Spleen (tissue), 11 donors: ENCODE data around the gene PTX4. TPM values are rescaled to one million over a fixed set of nuclear protein-coding genes. Genes with fewer than 3 reads are reported as not detected.

Experiments used
- DNase-seq: peaks from one replicate; pipeline ENCODE4 v3.0.0-alpha.2; 2020
- H3K27ac ChIP-seq, 8 donors: fragments of 200-600 bp; sonication (generic) in 7 of 8; 1 replicate in 4 of 8; 2 replicates in 4 of 8; pipeline versions ENCODE4 v1.5.0 to v1.8.0; 2016 to 2021; ENCODE audit warnings: inconsistent platforms in 4 of 8, mild to moderate bottlenecking in 4 of 8, moderate library complexity in 1 of 8
- H3K27me3 ChIP-seq, 7 donors: fragments of 200-600 bp; sonication (generic) in 6 of 7; replicated peaks in 1 of 7; 1 replicate in 4 of 7; 2 replicates in 3 of 7; pipeline versions ENCODE4 v1.5.0 to v1.8.0; 2016 to 2021; ENCODE audit warnings: inconsistent platforms in 3 of 7, mild to moderate bottlenecking in 1 of 7
- H3K36me3 ChIP-seq, 6 donors: fragments of 200-600 bp; sonication (generic) in 5 of 6; 1 replicate in 4 of 6; 2 replicates in 2 of 6; pipeline versions ENCODE4 v1.5.0 to v1.8.0; 2016 to 2021; ENCODE audit warnings: inconsistent platforms in 2 of 6
- H3K4me1 ChIP-seq, 6 donors: fragments of 200-600 bp; sonication (generic) in 5 of 6; 1 replicate in 3 of 6; 2 replicates in 3 of 6; pipeline versions ENCODE4 v1.5.0 to v1.8.0; 2016 to 2021; ENCODE audit warnings: inconsistent platforms in 3 of 6
- H3K4me3 ChIP-seq, 8 donors: fragments of 200-600 bp; sonication (generic) in 7 of 8; 1 replicate in 4 of 8; 2 replicates in 4 of 8; pipeline versions ENCODE4 v1.5.0 to v1.8.0; 2016 to 2021; ENCODE audit warnings: inconsistent platforms in 4 of 8, mild to moderate bottlenecking in 4 of 8, moderate library complexity in 2 of 8
- H3K9me3 ChIP-seq, 8 donors: fragments of 200-600 bp; sonication (generic) in 7 of 8; 1 replicate in 4 of 8; 2 replicates in 4 of 8; pipeline versions ENCODE4 v1.5.0 to v1.8.0; 2016 to 2021; ENCODE audit warnings: inconsistent platforms in 4 of 8
- CTCF ChIP-seq, 11 experiments: fragments of 200-600 bp in 7 of 11; fragments of 450-650 bp in 4 of 11; sonication (generic) in 4 of 11; IDR thresholded peaks in 8 of 11; conservative IDR thresholded peaks in 3 of 11; 1 replicate in 7 of 11; 2 replicates in 4 of 11; pipeline versions ENCODE4 v1.4.0 to v1.8.0; 2016 to 2021; ENCODE audit warnings: antibody characterized with exemption in 11 of 11, inconsistent platforms in 4 of 11, mild to moderate bottlenecking in 1 of 11
- POLR2A ChIP-seq, 3 donors: fragments of 450-650 bp; IDR thresholded peaks; one replicate each; pipeline ENCODE4 v1.5.1; 2017; ENCODE audit warnings: antibody characterized with exemption in 3 of 3, mild to moderate bottlenecking in 1 of 3
- POLR2AphosphoS5 ChIP-seq, 3 donors: sonication (generic); formaldehyde crosslinking; IDR thresholded peaks; one replicate each; pipeline ENCODE4 v1.5.1; 2017; ENCODE audit warnings: antibody characterized with exemption in 3 of 3
- WGBS, 5 donors: extraction: QIAGEN DNeasy Blood & Tissue Kit in 3 of 5; methylation state at CpG; one replicate each; pipeline versions ENCODE4 v1.1.5 to v1.1.7; 2013 to 2018; 5-methylcytosine and 5-hydroxymethylcytosine counted together
- intact Hi-C: fragments of 100-400 bp; cut with DNase I; formaldehyde crosslinking; loops from one replicate; pipeline ENCODE4 v1.15.0; 2023; ENCODE audit warnings: low total_unique reads
- polyA plus RNA-seq, 3 donors: library from polyadenylated mRNA; stranded (reverse); fragments of 200-250 nt; gene quantifications; one replicate each; pipeline ENCODE4 v1.2.1, GENCODE V29; 2013
- total RNA-seq, 7 donors: library from RNA; depleted of rRNA in 3 of 7; stranded (reverse); fragments of >200 nt in 3 of 7; fragmentation: NEBNext Ultra II Directional in 4 of 7; extraction: Animal tissue kit (Norgen Biotek cat#: 25700) in 4 of 7; gene quantifications; one replicate each; pipeline versions ENCODE4 v1.1.0 to v1.2.1, GENCODE V29; 2016 to 2021
- donor health status: healthy with polysubstance abuse.
- donor health status: DM: no; HTN: no; CAD: no; lungs with moderate emphysema.
- donor health status: DM: no; HTN: no; CAD: no.
- donor health status: Bipolar disorder and iron deficiency.
- donor health status: healthy.
- donor health status: DM: no; HTN: no; CAD: no.
- donor health status: DM: yes; HTN: yes; CAD: no.

The PTX4 gene
- total and polyA plus RNA-seq, 10 donors = 0.03 to 0.85 (median 0.44) TPM; not detected in 3

DNA sequence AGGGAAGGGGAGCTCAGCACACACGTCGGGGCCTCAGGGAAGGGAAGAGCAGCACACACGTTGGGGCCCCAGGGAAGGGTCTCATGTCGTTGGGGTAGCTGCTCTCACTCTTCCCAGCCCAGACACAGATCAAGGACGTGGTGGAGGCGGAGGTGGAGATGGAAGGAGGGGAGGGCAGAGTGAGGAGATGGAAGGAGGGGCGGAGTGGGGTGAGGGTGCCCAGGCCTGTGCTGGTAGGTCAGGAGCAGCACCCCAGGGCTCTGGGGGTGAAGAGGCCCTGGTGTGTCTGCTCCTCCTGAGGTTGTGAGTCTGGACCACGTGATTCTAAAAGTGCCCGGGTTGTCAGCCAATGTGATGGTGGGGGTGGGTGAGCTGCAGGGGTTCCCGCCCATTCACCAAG is 28.8 kb downstream of the PTX4 start:
- DNase-seq = no peak
- 79 to 91% (median 86%) methylated on average over 10 of the region's 10 CpGs for WGBS, 5 donors
- Histone ChIP-seq H3K27ac (peak overlapping the region in 1 of 8 donors; percentile 28), H3K4me3 (no peak overlapping the region), H3K27me3 (no peaks in the 10 kb centered on the region), H3K9me3 (no peaks in the 10 kb centered on the region), H3K4me1 (peaks cover 0 to 23% (median 12%) of the 10 kb centered on the region in 6 donors), H3K36me3 (peaks cover 0 to 94% (median 59%) of the 10 kb centered on the region in 6 donors)
- intact Hi-C loops = no loop called here
- TF ChIP-seq POLR2A (IDR thresholded peaks at IDR 0.05) (no peak), POLR2AphosphoS5 (IDR thresholded peaks at IDR 0.05) (no peak), CTCF (IDR thresholded peaks at IDR 0.05 in 8 of 11, conservative IDR thresholded peaks at IDR 0.05 in 3 of 11) (no peak)

GRCh38 chr16:1458977-1459341 is 29.8 kb downstream of the PTX4 start:
- Histone ChIP-seq H3K4me3 (peak overlapping the region in 1 of 8 donors; percentile 13), H3K36me3 (peaks cover 0 to 94% (median 62%) of the 10 kb centered on the region in 6 donors), H3K4me1 (peaks cover 0 to 23% (median 12%) of the 10 kb centered on the region in 6 donors), H3K27ac (peak overlapping the region in 6 of 8 donors; percentile 22 to 69 (median 58)), H3K9me3 (no peaks in the 10 kb centered on the region), H3K27me3 (no peaks in the 10 kb centered on the region)
- peak; percentile 93 for DNase-seq
- intact Hi-C loops = no loop called here
- 32 to 57% (median 45%) methylated on average over 8 to 14 of the region's 14 CpGs for WGBS, 5 donors
- TF ChIP-seq POLR2A (IDR thresholded peaks at IDR 0.05) (no peak), POLR2AphosphoS5 (IDR thresholded peaks at IDR 0.05) (peak; percentile 46 to 77 (median 70)), CTCF (IDR thresholded peaks at IDR 0.05 in 8 of 11, conservative IDR thresholded peaks at IDR 0.05 in 3 of 11) (no peak)

DNA sequence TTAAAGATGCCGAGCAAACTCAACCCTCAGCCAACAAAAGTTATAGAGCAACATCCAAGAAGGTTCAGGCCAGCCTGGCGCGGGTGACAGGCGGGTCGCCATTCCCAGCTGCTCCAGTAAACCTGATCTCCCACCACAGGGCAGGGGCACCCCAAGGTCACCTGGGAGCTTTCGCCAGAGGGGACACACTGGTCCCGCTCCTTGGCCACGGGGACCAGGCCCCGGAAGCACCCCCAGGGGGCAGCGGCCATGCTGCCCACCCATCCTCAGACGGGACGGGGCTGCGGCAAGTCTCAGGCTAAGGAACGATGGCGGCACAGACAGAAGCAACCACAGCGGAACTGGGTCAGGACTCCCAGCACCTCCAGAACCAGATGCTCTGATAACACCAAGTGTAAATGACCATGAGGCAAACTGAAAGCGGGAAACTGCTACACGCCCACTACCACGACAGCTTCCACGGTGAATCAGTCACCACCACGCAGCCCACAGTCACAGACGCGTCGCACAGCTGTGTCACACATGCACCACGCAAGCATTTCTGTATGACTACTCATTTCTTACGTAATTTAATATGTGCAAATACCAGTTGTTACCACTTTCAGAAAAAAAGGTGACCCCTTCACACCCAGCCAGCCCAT is 30.3 kb downstream of the PTX4 start:
- Histone ChIP-seq H3K9me3 (no peaks in the 10 kb centered on the region), H3K27ac (peak overlapping the region in 6 of 8 donors; percentile 22 to 69 (median 58)), H3K4me1 (peaks cover 0 to 23% (median 12%) of the 10 kb centered on the region in 6 donors), H3K4me3 (peak overlapping the region in 1 of 8 donors; percentile 13), H3K36me3 (peaks cover 0 to 94% (median 65%) of the 10 kb centered on the region in 6 donors), H3K27me3 (no peaks in the 10 kb centered on the region)
- DNase-seq = no peak
- intact Hi-C loops = no loop called here
- WGBS, 5 donors = 79 to 87% (median 83%) methylated on average over 23 to 26 of the region's 26 CpGs
- no peak for TF ChIP-seq POLR2A (IDR thresholded peaks at IDR 0.05)
- no peak for TF ChIP-seq POLR2AphosphoS5 (IDR thresholded peaks at IDR 0.05)
- TF ChIP-seq CTCF (IDR thresholded peaks at IDR 0.05 in 8 of 11, conservative IDR thresholded peaks at IDR 0.05 in 3 of 11) = no peak

DNA sequence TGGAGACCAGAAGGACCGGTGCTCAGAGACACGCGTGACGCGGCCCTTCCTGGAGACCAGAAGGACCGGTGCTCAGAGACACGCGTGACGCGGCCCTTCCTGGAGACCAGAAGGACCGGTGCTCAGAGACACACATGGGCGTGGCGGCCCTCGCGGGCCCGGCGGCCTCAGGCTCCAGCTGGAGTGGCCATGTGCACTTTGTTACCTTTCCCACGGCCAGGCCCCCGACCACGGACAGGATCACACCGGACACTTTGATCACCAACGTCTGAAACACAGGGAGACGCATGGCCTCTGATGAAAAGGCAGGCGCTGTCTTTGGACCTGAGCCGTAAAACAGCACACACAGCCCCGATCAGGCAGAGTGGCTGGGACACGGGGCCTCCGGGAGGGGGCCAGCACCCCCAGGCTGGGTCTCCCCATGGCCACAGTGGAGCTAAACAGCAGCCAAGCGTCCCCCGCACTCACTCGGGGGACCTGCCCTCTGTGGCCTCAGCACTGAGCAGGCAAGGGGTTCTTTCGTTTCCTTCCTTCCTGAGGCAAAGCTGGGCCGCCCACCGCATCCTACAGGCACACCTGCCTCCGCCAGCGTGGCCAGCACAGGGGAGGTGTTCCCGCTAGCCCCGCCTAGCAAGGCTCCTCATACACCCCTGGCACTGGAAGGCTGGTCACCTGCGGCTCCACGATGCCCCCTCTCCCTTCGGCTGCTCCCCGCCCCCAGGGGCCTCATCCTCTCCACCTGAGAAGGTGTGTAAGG is 31.1 kb downstream of the PTX4 start:
- no peak for DNase-seq
- Histone ChIP-seq H3K4me3 (no peak overlapping the region), H3K27me3 (no peaks in the 10 kb centered on the region), H3K27ac (peak overlapping the region in 3 of 8 donors; percentile 62 to 69 (median 62)), H3K9me3 (no peaks in the 10 kb centered on the region), H3K4me1 (peaks cover 0 to 23% (median 12%) of the 10 kb centered on the region in 6 donors), H3K36me3 (peaks cover 0 to 94% (median 71%) of the 10 kb centered on the region in 6 donors)
- TF ChIP-seq POLR2A (IDR thresholded peaks at IDR 0.05) = no peak
- TF ChIP-seq POLR2AphosphoS5 (IDR thresholded peaks at IDR 0.05) = peak in 2 of 3 donors; percentile 15 to 28
- TF ChIP-seq CTCF (IDR thresholded peaks at IDR 0.05 in 8 of 11, conservative IDR thresholded peaks at IDR 0.05 in 3 of 11) = no peak
- WGBS, 5 donors = 72 to 82% (median 80%) methylated on average over 31 to 42 of the region's 42 CpGs
- intact Hi-C loops = no loop called here
